Pancreas (tissue), 10 donors: ENCODE data around the gene RAET1G. TPM values are rescaled to one million over a fixed set of nuclear protein-coding genes. Genes with fewer than 3 reads are reported as not detected.
"Not testable (repeated sequence)": the region's sequence is repeated elsewhere in the genome, so short reads cannot be mapped to it uniquely, and the experiment has no call there.

ENCODE experiments used
- ATAC-seq, 4 donors: fragments of 200-7000 bp; cut with Tn5 transposase; one replicate each; pipeline versions ENCODE4 v1.8.0 to v1.9.1; 2020; ENCODE audit warnings: mild to moderate bottlenecking in 4 of 4, moderate library complexity in 4 of 4
- DNase-seq, 6 donors: peaks; one replicate each; pipeline ENCODE4 v3.0.0-alpha.2; 2020
- FAIRE-seq: peaks from 2 replicates; lab custom pipeline; 2012; peaks lifted over from hg19 to GRCh38; lab: Jason Lieb, UNC
- H3K27ac ChIP-seq, 4 donors: fragments of 200-600 bp; sonication (generic); 1 replicate in 3 of 4; 2 replicates in 1 of 4; pipeline versions ENCODE4 v1.5.0 to v1.8.0; 2020
- H3K27me3 ChIP-seq, 4 donors: fragments of 200-600 bp; one replicate each; pipeline ENCODE4 v1.8.0; 2021
- H3K36me3 ChIP-seq, 3 donors: fragments of 200-600 bp; sonication (generic) in 1 of 3; one replicate each; pipeline versions ENCODE4 v1.5.0 to v1.8.0; 2020 to 2021
- H3K4me1 ChIP-seq, 3 donors: fragments of 200-600 bp; one replicate each; pipeline ENCODE4 v1.8.0; 2021
- H3K4me3 ChIP-seq, 4 donors: fragments of 200-600 bp; sonication (generic) in 2 of 4; one replicate each; pipeline versions ENCODE4 v1.5.0 to v1.8.0; 2020 to 2021
- H3K9me3 ChIP-seq, 4 donors: fragments of 200-600 bp; one replicate each; pipeline ENCODE4 v1.8.0; 2021
- CTCF ChIP-seq, 4 donors: fragments of 200-600 bp; sonication (generic) in 3 of 4; IDR thresholded peaks; one replicate each; pipeline versions ENCODE4 v1.5.0 to v1.8.0; 2021; ENCODE audit warnings: antibody characterized with exemption in 4 of 4
- WGBS, 2 donors: extraction: QIAGEN DNeasy Blood & Tissue Kit; methylation state at CpG; one replicate each; pipeline ENCODE4 v1.1.7; 2013; 5-methylcytosine and 5-hydroxymethylcytosine counted together
- intact Hi-C, 3 donors: fragments of 100-400 bp; cut with DNase I; formaldehyde crosslinking; loops; one replicate each; pipeline versions ENCODE4 v1.11.1 to v1.14.2; 2022
- polyA plus RNA-seq, 2 donors: library from polyadenylated mRNA; stranded (reverse); fragments of 200-250 nt; gene quantifications; one replicate each; pipeline ENCODE4 v1.2.3, GENCODE V29; 2013
- total RNA-seq, 6 donors: library from RNA; stranded (reverse); fragmentation: NEBNext Ultra II Directional in 4 of 6; extraction: Animal tissue kit (Norgen Biotek cat#: 25700) in 4 of 6; gene quantifications; one replicate each; pipeline versions ENCODE4 v1.2.1 to v1.2.4, GENCODE V29; 2021 to 2023
- donor health status: healthy with polysubstance abuse.
- donor health status: DM: no; HTN: no; CAD: no; lungs with moderate emphysema.
- donor health status: DM: no; HTN: no; CAD: no.
- donor health status: control.
- donor health status: control.
- donor health status: Bipolar disorder and iron deficiency.
- donor health status: DM: yes; HTN: yes; CAD: no.
- donor health status: DM: no; HTN: no; CAD: no.
- donor health status: DM: no; HTN: no; CAD: no.
- donor health status: DM: yes; HTN: yes; CAD: no.

The RAET1G gene
- total and polyA plus RNA-seq, 8 donors = 0.30 to 0.31 TPM; not detected in 6

- no peak for TF ChIP-seq CTCF (IDR thresholded peaks at IDR 0.05)
- H3K4me1 ChIP-seq = peaks cover 0 to 3% (median 0%) of the 10 kb centered on the region in 3 donors
- DNase-seq (peak in 1 of 6 donors; percentile 19), ATAC-seq (peak in 3 of 4 donors; percentile 1 to 4 (median 1)), FAIRE-seq (no peak)
- H3K9me3 ChIP-seq = no peaks in the 10 kb centered on the region
- 21 to 23% methylated on average over 33 of the region's 33 CpGs for WGBS, 2 donors
- intact Hi-C loops = loop anchor here in 1 of 3 donors (5.0 kb wide), 1 partner anchor 86 kb away; no protein-coding TSS in a partner anchor
- H3K4me3 ChIP-seq = peak overlapping the region; percentile 10 to 61 (median 26)
- no peak overlapping the region for H3K27ac ChIP-seq
- H3K27me3 ChIP-seq = no peaks in the 10 kb centered on the region
- H3K36me3 ChIP-seq = no peaks in the 10 kb centered on the region
These were observed 536 bp upstream of the RAET1G start for GRCh38 chr6:149923327-149923986.

- H3K9me3 ChIP-seq, ATAC-seq, FAIRE-seq, H3K4me1 ChIP-seq, H3K36me3 ChIP-seq, H3K27me3 ChIP-seq, H3K4me3 ChIP-seq, H3K27ac ChIP-seq: not testable (repeated sequence)
- WGBS, 2 donors = 33 to 46% methylated on average over 5 of the region's 5 CpGs
- intact Hi-C loops = loop anchor here in 1 of 3 donors (5.0 kb wide), 1 partner anchor 85 kb away; no protein-coding TSS in a partner anchor
- peak in 1 of 6 donors; percentile 48 for DNase-seq
These were observed 830 bp downstream of the RAET1G start for GRCh38 chr6:149922091-149922490.

- no peak for TF ChIP-seq CTCF (IDR thresholded peaks at IDR 0.05)
- intact Hi-C loops = loop anchor here in 1 of 3 donors (5.0 kb wide), 1 partner anchor 84 kb away; no protein-coding TSS in a partner anchor
- no peak for ATAC-seq
- H3K27ac ChIP-seq = no peak overlapping the region
- peak in 1 of 6 donors; percentile 34 for DNase-seq
- peaks cover 0 to 3% (median 0%) of the 10 kb centered on the region in 3 donors for H3K4me1 ChIP-seq
- 85 to 86% methylated on average over 6 of the region's 6 CpGs for whole genome bisulfite sequencing, 2 donors
- no peaks in the 10 kb centered on the region for H3K27me3 ChIP-seq
- no peak overlapping the region for H3K4me3 ChIP-seq
- H3K36me3 ChIP-seq = no peaks in the 10 kb centered on the region
- no peaks in the 10 kb centered on the region for H3K9me3 ChIP-seq
- no peak for FAIRE-seq
These were observed 1.6 kb downstream of the RAET1G start for GRCh38 chr6:149921361-149921760.

GRCh38 chr6:149919834-149920225 is 3.1 kb downstream of the RAET1G start:
- no peak for TF ChIP-seq CTCF (IDR thresholded peaks at IDR 0.05)
- no peaks in the 10 kb centered on the region for H3K9me3 ChIP-seq
- no peaks in the 10 kb centered on the region for H3K36me3 ChIP-seq
- peaks cover 0 to 3% (median 0%) of the 10 kb centered on the region in 3 donors for H3K4me1 ChIP-seq
- no peak overlapping the region for H3K4me3 ChIP-seq
- peak in 1 of 6 donors; percentile 17 for DNase-seq
- no peak for ATAC-seq
- FAIRE-seq = no peak
- intact Hi-C loops = loop anchor here in 2 of 3 donors (5.0 kb wide), 2 partner anchors 78 to 83 kb away; no protein-coding TSS in a partner anchor
- H3K27me3 ChIP-seq = no peaks in the 10 kb centered on the region
- 74 to 83% methylated on average over 4 of the region's 4 CpGs for WGBS, 2 donors
- no peak overlapping the region for H3K27ac ChIP-seq

GRCh38 chr6:149919126-149919833 is 3.6 kb downstream of the RAET1G start:
- not testable (repeated sequence) for H3K4me1 ChIP-seq, H3K36me3 ChIP-seq, H3K27me3 ChIP-seq, FAIRE-seq, H3K9me3 ChIP-seq, ATAC-seq, H3K27ac ChIP-seq, H3K4me3 ChIP-seq
- WGBS, 2 donors = 78 to 81% methylated on average over 9 to 11 of the region's 11 CpGs
- intact Hi-C loops = loop anchor here in 1 of 3 donors (5.0 kb wide), 1 partner anchor 77 kb away; no protein-coding TSS in a partner anchor
- DNase-seq = peak in 1 of 6 donors; percentile 14
